ENCODE measurements around the gene ZMPSTE24.

- no peak for TF ChIP-seq CTCF (IDR thresholded peaks at IDR 0.05)
- no peak for TF ChIP-seq POLR2A (IDR thresholded peaks at IDR 0.05)
These were observed 9.6 kb upstream of the ZMPSTE24 start for GRCh38 chr1:40248412-40248811.

Data from Peyer's patch (tissue), 4 donors.